GM06990 (cell line): ENCODE results near the gene LRRC55.

Experiments
- DNase-seq: peaks from one replicate; pipeline ENCODE4 v3.0.0-alpha.2; 2011; ENCODE audit not compliant: insufficient read length; ENCODE audit errors: extremely low read depth
- H3K27me3 ChIP-seq: replicated peaks from 2 replicates; pipeline ENCODE4 v1.6.0; 2011; ENCODE audit warnings: low read length; ENCODE audit not compliant: control insufficient read depth, insufficient read depth
- H3K36me3 ChIP-seq: 2 replicates; pipeline ENCODE4 v1.5.1; 2011; ENCODE audit warnings: low read length; ENCODE audit not compliant: control insufficient read depth, insufficient read depth
- H3K4me3 ChIP-seq: replicated peaks from 2 replicates; pipeline ENCODE4 v1.5.1; 2011; ENCODE audit warnings: low read depth, mild to moderate bottlenecking, control low read depth, low read length
- CTCF ChIP-seq: IDR thresholded peaks from 2 replicates; pipeline ENCODE4 v1.5.1; 2011; ENCODE audit warnings: low read length, control low read depth, mild to moderate bottlenecking, inconsistent platforms; ENCODE audit not compliant: insufficient read depth, poor library complexity, severe bottlenecking

LRRC55 gene

GRCh38 chr11:57152134-57152533 lies 29.6 kb upstream of the LRRC55 start:
- DNase-seq: no peak
- Histone ChIP-seq H3K36me3 (no peaks in the 10 kb centered on the region), H3K4me3 (no peak overlapping the region), H3K27me3 (peaks cover 3% of the 10 kb centered on the region)
- TF ChIP-seq CTCF: no peak

- H3K36me3 ChIP-seq: no peaks in the 10 kb centered on the region
- no peak for DNase-seq
- H3K4me3 ChIP-seq: no peak overlapping the region
- peaks cover 3% of the 10 kb centered on the region for H3K27me3 ChIP-seq
- TF ChIP-seq CTCF: no peak
Measured at GRCh38 chr11:57153448-57153847, 28.3 kb upstream of the LRRC55 start.

- Histone ChIP-seq H3K4me3 (no peak overlapping the region), H3K27me3 (no peaks in the 10 kb centered on the region; the same call in 1 of the 2 replicates), H3K36me3 (no peaks in the 10 kb centered on the region)
- TF ChIP-seq CTCF: no peak
- no peak for DNase-seq
Measured at GRCh38 chr11:57154739-57155138, 27.0 kb upstream of the LRRC55 start.

- DNase-seq: no peak
- no peak for TF ChIP-seq CTCF
- Histone ChIP-seq H3K4me3 (no peak overlapping the region), H3K27me3 (no peaks in the 10 kb centered on the region), H3K36me3 (no peaks in the 10 kb centered on the region)
Measured at GRCh38 chr11:57155400-57155799, 26.4 kb upstream of the LRRC55 start.

- TF ChIP-seq CTCF: no peak
- Histone ChIP-seq H3K27me3 (no peaks in the 10 kb centered on the region), H3K36me3 (no peaks in the 10 kb centered on the region), H3K4me3 (no peak overlapping the region)
- no peak for DNase-seq
Measured at GRCh38 chr11:57155838-57156607, 25.7 kb upstream of the LRRC55 start.

GRCh38 chr11:57156928-57157327 lies 24.8 kb upstream of the LRRC55 start:
- no peak overlapping the region for H3K4me3 ChIP-seq
- TF ChIP-seq CTCF: no peak
- H3K27me3 ChIP-seq: no peaks in the 10 kb centered on the region
- no peaks in the 10 kb centered on the region for H3K36me3 ChIP-seq
- DNase-seq: no peak
